ENCODE data around the gene C2.

DNA sequence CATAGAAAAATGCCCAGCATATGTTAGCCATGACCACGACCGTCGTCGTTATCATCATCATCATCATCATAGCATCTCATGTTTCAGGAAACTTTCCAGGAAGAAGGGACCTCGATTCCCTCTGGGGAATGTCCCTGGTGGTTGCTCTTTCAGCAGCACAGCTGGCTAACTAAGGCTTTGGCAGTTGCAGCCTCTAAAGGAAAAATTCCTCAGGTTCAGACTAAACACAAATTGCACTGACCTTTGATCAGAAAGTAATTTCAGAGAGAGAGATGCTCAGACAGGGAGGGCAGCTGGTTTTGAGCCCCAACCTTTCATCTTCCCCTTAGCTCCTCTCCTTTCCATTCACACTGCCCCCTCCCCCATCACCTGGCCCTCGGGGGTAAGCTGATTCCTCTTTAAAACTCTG lies 12.7 kb downstream of the C2 start:
- TF ChIP-seq KAT7 (CRISPR knock-in tag; IDR thresholded peaks at IDR 0.05; ENCODE audit: borderline replicate concordance): no peak
- TF ChIP-seq, protein P1, sequence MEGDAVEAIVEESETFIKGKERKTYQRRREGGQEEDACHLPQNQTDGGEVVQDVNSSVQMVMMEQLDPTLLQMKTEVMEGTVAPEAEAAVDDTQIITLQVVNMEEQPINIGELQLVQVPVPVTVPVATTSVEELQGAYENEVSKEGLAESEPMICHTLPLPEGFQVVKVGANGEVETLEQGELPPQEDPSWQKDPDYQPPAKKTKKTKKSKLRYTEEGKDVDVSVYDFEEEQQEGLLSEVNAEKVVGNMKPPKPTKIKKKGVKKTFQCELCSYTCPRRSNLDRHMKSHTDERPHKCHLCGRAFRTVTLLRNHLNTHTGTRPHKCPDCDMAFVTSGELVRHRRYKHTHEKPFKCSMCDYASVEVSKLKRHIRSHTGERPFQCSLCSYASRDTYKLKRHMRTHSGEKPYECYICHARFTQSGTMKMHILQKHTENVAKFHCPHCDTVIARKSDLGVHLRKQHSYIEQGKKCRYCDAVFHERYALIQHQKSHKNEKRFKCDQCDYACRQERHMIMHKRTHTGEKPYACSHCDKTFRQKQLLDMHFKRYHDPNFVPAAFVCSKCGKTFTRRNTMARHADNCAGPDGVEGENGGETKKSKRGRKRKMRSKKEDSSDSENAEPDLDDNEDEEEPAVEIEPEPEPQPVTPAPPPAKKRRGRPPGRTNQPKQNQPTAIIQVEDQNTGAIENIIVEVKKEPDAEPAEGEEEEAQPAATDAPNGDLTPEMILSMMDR (IDR thresholded peaks at IDR 0.05): no peak
- TF ChIP-seq RELA (CRISPR knock-in tag; IDR thresholded peaks at IDR 0.05; ENCODE audit: borderline replicate concordance): no peak
- TF ChIP-seq, protein P2, sequence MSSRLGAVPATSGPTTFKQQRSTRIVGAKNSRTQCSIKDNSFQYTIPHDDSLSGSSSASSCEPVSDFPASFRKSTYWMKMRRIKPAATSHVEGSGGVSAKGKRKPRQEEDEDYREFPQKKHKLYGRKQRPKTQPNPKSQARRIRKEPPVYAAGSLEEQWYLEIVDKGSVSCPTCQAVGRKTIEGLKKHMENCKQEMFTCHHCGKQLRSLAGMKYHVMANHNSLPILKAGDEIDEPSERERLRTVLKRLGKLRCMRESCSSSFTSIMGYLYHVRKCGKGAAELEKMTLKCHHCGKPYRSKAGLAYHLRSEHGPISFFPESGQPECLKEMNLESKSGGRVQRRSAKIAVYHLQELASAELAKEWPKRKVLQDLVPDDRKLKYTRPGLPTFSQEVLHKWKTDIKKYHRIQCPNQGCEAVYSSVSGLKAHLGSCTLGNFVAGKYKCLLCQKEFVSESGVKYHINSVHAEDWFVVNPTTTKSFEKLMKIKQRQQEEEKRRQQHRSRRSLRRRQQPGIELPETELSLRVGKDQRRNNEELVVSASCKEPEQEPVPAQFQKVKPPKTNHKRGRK (CRISPR knock-in tag; IDR thresholded peaks at IDR 0.05; ENCODE audit: borderline replicate concordance): no peak
- TF ChIP-seq, protein P3, sequence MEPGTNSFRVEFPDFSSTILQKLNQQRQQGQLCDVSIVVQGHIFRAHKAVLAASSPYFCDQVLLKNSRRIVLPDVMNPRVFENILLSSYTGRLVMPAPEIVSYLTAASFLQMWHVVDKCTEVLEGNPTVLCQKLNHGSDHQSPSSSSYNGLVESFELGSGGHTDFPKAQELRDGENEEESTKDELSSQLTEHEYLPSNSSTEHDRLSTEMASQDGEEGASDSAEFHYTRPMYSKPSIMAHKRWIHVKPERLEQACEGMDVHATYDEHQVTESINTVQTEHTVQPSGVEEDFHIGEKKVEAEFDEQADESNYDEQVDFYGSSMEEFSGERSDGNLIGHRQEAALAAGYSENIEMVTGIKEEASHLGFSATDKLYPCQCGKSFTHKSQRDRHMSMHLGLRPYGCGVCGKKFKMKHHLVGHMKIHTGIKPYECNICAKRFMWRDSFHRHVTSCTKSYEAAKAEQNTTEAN (CRISPR knock-in tag; IDR thresholded peaks at IDR 0.05): no peak
- TF ChIP-seq, protein P4, sequence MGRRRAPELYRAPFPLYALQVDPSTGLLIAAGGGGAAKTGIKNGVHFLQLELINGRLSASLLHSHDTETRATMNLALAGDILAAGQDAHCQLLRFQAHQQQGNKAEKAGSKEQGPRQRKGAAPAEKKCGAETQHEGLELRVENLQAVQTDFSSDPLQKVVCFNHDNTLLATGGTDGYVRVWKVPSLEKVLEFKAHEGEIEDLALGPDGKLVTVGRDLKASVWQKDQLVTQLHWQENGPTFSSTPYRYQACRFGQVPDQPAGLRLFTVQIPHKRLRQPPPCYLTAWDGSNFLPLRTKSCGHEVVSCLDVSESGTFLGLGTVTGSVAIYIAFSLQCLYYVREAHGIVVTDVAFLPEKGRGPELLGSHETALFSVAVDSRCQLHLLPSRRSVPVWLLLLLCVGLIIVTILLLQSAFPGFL (CRISPR knock-in tag; IDR thresholded peaks at IDR 0.05; ENCODE audit: borderline replicate concordance): no peak
- TF ChIP-seq, protein P5, sequence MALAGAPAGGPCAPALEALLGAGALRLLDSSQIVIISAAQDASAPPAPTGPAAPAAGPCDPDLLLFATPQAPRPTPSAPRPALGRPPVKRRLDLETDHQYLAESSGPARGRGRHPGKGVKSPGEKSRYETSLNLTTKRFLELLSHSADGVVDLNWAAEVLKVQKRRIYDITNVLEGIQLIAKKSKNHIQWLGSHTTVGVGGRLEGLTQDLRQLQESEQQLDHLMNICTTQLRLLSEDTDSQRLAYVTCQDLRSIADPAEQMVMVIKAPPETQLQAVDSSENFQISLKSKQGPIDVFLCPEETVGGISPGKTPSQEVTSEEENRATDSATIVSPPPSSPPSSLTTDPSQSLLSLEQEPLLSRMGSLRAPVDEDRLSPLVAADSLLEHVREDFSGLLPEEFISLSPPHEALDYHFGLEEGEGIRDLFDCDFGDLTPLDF (CRISPR knock-in tag; IDR thresholded peaks at IDR 0.05): no peak
- TF ChIP-seq NR2C2 (CRISPR knock-in tag; IDR thresholded peaks at IDR 0.05): no peak
- TF ChIP-seq, protein P6, sequence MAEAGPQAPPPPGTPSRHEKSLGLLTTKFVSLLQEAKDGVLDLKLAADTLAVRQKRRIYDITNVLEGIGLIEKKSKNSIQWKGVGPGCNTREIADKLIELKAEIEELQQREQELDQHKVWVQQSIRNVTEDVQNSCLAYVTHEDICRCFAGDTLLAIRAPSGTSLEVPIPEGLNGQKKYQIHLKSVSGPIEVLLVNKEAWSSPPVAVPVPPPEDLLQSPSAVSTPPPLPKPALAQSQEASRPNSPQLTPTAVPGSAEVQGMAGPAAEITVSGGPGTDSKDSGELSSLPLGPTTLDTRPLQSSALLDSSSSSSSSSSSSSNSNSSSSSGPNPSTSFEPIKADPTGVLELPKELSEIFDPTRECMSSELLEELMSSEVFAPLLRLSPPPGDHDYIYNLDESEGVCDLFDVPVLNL (CRISPR knock-in tag; IDR thresholded peaks at IDR 0.05; ENCODE audit: borderline replicate concordance, low read depth): no peak
- TF ChIP-seq SP1 (CRISPR knock-in tag; conservative IDR thresholded peaks at IDR 0.05): no peak
